ENCODE results near the gene TMEM19. TPM values are rescaled to one million over a fixed set of nuclear protein-coding genes. Genes with fewer than 3 reads are reported as not detected.

The TMEM19 gene
- total and polyA plus RNA-seq, 2 experiments from 2014 or later = 6.5 to 14.1 TPM

DNA sequence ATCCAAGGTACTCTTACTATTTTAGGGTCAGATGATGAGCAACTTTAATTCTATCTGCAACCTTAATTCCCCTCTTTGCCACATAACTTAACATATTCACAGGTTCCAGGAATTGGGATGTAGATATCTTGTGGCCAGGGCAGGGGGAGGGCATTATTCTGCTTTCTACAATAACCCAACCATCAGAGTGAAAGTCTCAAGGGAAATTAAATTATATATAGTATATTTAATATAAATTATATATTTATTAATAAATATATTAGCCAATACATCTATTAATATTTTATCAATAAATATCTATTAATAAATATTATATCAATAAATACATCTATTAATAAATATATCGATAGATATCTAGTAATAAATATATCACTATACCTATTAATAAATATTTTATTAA lies 57.1 kb downstream of the TMEM19 start:
- Mint-ChIP-seq H3K9me3 (no peaks in the 10 kb centered on the region), H3K27me3 (ENCODE audit: insufficient read depth, low read depth, poor library complexity) (peaks cover 2% of the 10 kb centered on the region), H3K4me1 (peaks cover 2% of the 10 kb centered on the region; the same call in 1 of the 3 replicates), H3K4me3 (no peak overlapping the region), H3K36me3 (ENCODE audit: low read depth) (no peaks in the 10 kb centered on the region), H3K27ac (no peak overlapping the region)
- no peak overlapping the region for H2AFZ ChIP-seq
- no peak overlapping the region for H3K4me3 ChIP-seq
- H3K4me1 ChIP-seq (ENCODE audit: insufficient read depth) = 0 out of 2 replicates have a peak, but pooled peaks cover 1% of the 10 kb centered on the region
- TF ChIP-seq ZNF331 (CRISPR knock-in tag; IDR thresholded peaks at IDR 0.05; ENCODE audit: low read depth) = no peak
- H3F3A ChIP-seq (replicated peaks; ENCODE audit: low read depth) = no peaks in the 10 kb centered on the region
- no peak overlapping the region for H3K27ac ChIP-seq (ENCODE audit: low read depth)
- DNase-seq (ENCODE audit: low spot score) (no peak), ATAC-seq (no peak)
- no peaks in the 10 kb centered on the region for H3K36me3 ChIP-seq (ENCODE audit: insufficient read depth)
- H3K4me2 ChIP-seq = no peak overlapping the region
- H3K9me2 ChIP-seq (ENCODE audit: insufficient read depth) = no peaks in the 10 kb centered on the region
- no peaks in the 10 kb centered on the region for H3K79me2 ChIP-seq (replicated peaks; ENCODE audit: insufficient read depth)
- H4K20me1 ChIP-seq (replicated peaks; ENCODE audit: insufficient read depth) = no peaks in the 10 kb centered on the region
- H3K27me3 ChIP-seq (ENCODE audit: insufficient read depth) = no peaks in the 10 kb centered on the region

GRCh38 chr12:71744522-71745300 lies 58.8 kb downstream of the TMEM19 start:
- Histone ChIP-seq H2AFZ (no peak overlapping the region), H3K79me2 (replicated peaks; ENCODE audit: insufficient read depth) (no peaks in the 10 kb centered on the region), H3K4me1 (ENCODE audit: insufficient read depth) (peaks cover 19% of the 10 kb centered on the region), H3K4me3 (no peak overlapping the region), H3K27ac (ENCODE audit: low read depth) (no peak overlapping the region), H3K9me2 (ENCODE audit: insufficient read depth) (no peaks in the 10 kb centered on the region), H3F3A (replicated peaks; ENCODE audit: low read depth) (no peaks in the 10 kb centered on the region), H4K20me1 (replicated peaks; ENCODE audit: insufficient read depth) (no peaks in the 10 kb centered on the region), H3K36me3 (ENCODE audit: insufficient read depth) (no peaks in the 10 kb centered on the region), H3K27me3 (ENCODE audit: insufficient read depth) (no peaks in the 10 kb centered on the region), H3K4me2 (no peak overlapping the region)
- Mint-ChIP-seq H3K27me3 (ENCODE audit: insufficient read depth, low read depth, poor library complexity) (peaks cover 2% of the 10 kb centered on the region), H3K27ac (no peak overlapping the region), H3K9me3 (no peaks in the 10 kb centered on the region), H3K4me3 (no peak overlapping the region), H3K4me1 (peaks cover 18% of the 10 kb centered on the region), H3K36me3 (ENCODE audit: low read depth) (no peaks in the 10 kb centered on the region)
- no peak for ATAC-seq
- DNase-seq (ENCODE audit: low spot score) = no peak
- TF ChIP-seq CREB1 (CRISPR knock-in tag; IDR thresholded peaks at IDR 0.05; ENCODE audit: low read depth) = no peak
- TF ChIP-seq NANOG (IDR thresholded peaks at IDR 0.05; ENCODE audit: borderline replicate concordance) = no peak
- TF ChIP-seq, protein P1, sequence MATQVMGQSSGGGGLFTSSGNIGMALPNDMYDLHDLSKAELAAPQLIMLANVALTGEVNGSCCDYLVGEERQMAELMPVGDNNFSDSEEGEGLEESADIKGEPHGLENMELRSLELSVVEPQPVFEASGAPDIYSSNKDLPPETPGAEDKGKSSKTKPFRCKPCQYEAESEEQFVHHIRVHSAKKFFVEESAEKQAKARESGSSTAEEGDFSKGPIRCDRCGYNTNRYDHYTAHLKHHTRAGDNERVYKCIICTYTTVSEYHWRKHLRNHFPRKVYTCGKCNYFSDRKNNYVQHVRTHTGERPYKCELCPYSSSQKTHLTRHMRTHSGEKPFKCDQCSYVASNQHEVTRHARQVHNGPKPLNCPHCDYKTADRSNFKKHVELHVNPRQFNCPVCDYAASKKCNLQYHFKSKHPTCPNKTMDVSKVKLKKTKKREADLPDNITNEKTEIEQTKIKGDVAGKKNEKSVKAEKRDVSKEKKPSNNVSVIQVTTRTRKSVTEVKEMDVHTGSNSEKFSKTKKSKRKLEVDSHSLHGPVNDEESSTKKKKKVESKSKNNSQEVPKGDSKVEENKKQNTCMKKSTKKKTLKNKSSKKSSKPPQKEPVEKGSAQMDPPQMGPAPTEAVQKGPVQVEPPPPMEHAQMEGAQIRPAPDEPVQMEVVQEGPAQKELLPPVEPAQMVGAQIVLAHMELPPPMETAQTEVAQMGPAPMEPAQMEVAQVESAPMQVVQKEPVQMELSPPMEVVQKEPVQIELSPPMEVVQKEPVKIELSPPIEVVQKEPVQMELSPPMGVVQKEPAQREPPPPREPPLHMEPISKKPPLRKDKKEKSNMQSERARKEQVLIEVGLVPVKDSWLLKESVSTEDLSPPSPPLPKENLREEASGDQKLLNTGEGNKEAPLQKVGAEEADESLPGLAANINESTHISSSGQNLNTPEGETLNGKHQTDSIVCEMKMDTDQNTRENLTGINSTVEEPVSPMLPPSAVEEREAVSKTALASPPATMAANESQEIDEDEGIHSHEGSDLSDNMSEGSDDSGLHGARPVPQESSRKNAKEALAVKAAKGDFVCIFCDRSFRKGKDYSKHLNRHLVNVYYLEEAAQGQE (IDR thresholded peaks at IDR 0.05; ENCODE audit: unreplicated experiment) = no peak
- TF ChIP-seq ZNF331 (CRISPR knock-in tag; IDR thresholded peaks at IDR 0.05; ENCODE audit: low read depth) = no peak
- TF ChIP-seq ETS1 (IDR thresholded peaks at IDR 0.05) = no peak
- no peak for TF ChIP-seq EZH2 (IDR thresholded peaks at IDR 0.05; ENCODE audit: low read depth, unreplicated experiment)
- TF ChIP-seq STAT1 (IDR thresholded peaks at IDR 0.05; ENCODE audit: unreplicated experiment) = no peak
- no peak for TF ChIP-seq POLR2AphosphoS5 (IDR thresholded peaks at IDR 0.05; ENCODE audit: low read depth)
- no peak for TF ChIP-seq ZNF462 (CRISPR knock-in tag; IDR thresholded peaks at IDR 0.05)
- no peak for TF ChIP-seq JUNB (IDR thresholded peaks at IDR 0.05; ENCODE audit: unreplicated experiment)
